Astrocyte of the cerebellum (primary cell): ENCODE data around the gene ENTPD7.
A peak's percentile ranks its signal among the peaks of the same experiment; 100 is the strongest.

Source experiments
- DNase-seq: peaks from one replicate; pipeline ENCODE4 v3.0.0-alpha.2; 2011; ENCODE audit warnings: low read depth
- H3K4me3 ChIP-seq: 2 replicates; pipeline ENCODE4 v1.5.1; 2011; ENCODE audit warnings: mild to moderate bottlenecking, low read depth, low read length, moderate library complexity
- in situ Hi-C: cut with HindIII; loops from 2 replicates; pipeline ENCODE4 v1.10.0; 2017; ENCODE audit warnings: low sequenced_read_pairs
- TF ChIP-seq, protein P1 (sequence below): IDR thresholded peaks from 2 replicates; pipeline ENCODE4 v1.5.1; 2012; ENCODE audit warnings: low read length, low read depth, moderate library complexity, mild to moderate bottlenecking; ENCODE audit errors: missing control alignments

Gene ENTPD7

DNA sequence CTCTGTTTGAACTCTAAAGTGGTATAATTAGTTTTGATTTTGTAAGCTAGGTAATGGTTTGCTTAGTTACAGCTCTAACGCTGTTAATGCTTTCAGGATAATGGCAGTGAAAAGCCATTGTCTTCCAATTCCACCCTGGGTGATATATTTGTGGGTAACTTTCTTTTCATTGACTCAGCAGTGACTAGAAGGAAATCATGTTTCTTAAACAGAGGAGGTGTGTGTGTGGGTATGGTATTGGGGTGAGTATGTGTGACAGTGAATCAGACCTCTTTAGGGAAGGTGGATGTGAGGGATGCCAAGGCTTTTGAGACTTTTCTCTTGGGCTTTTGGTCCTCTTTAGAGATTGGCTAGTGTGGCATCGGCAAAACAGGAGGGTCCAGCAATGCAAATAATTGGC, 13.6 kb downstream of the ENTPD7 start:
- H3K4me3 ChIP-seq: no peak overlapping the region
- in situ Hi-C loops: no loop called here
- DNase-seq: no peak
- TF ChIP-seq, protein P1, sequence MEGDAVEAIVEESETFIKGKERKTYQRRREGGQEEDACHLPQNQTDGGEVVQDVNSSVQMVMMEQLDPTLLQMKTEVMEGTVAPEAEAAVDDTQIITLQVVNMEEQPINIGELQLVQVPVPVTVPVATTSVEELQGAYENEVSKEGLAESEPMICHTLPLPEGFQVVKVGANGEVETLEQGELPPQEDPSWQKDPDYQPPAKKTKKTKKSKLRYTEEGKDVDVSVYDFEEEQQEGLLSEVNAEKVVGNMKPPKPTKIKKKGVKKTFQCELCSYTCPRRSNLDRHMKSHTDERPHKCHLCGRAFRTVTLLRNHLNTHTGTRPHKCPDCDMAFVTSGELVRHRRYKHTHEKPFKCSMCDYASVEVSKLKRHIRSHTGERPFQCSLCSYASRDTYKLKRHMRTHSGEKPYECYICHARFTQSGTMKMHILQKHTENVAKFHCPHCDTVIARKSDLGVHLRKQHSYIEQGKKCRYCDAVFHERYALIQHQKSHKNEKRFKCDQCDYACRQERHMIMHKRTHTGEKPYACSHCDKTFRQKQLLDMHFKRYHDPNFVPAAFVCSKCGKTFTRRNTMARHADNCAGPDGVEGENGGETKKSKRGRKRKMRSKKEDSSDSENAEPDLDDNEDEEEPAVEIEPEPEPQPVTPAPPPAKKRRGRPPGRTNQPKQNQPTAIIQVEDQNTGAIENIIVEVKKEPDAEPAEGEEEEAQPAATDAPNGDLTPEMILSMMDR: no peak

DNA sequence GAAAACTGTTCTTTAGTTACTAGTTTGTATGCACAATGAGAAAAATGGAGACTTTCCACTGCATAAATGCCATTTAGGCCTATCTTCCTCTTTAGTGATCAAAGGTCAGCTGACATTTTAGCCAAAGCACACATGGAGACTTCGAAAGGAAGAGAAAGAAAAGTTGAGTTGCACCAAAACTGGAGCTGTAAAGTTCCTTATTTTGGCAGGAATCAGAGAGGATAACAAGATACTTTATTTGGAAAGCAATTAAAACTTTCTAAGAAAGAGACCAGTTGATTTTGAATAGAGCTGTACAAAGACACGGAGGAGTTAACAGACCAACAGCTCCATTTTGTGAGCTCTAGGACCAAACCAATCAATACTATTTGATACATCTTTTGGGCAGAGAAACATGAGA, 14.2 kb downstream of the ENTPD7 start:
- in situ Hi-C loops: no loop called here
- TF ChIP-seq, protein P1: no peak
- no peak overlapping the region for H3K4me3 ChIP-seq
- no peak for DNase-seq

GRCh38 chr10:99674762-99675161, 15.5 kb downstream of the ENTPD7 start:
- DNase-seq: no peak
- TF ChIP-seq, protein P1: no peak
- H3K4me3 ChIP-seq: no peak overlapping the region
- in situ Hi-C loops: no loop called here

- H3K4me3 ChIP-seq: no peak overlapping the region
- in situ Hi-C loops: no loop called here
- DNase-seq: peak; percentile 34
- TF ChIP-seq, protein P1: no peak
Observed at GRCh38 chr10:99676426-99676825, 17.1 kb downstream of the ENTPD7 start.

- TF ChIP-seq, protein P1: no peak
- in situ Hi-C loops: no loop called here
- no peak for DNase-seq
- H3K4me3 ChIP-seq: no peak overlapping the region
Observed at GRCh38 chr10:99676895-99677294, 17.6 kb downstream of the ENTPD7 start.

- no peak overlapping the region for H3K4me3 ChIP-seq
- TF ChIP-seq, protein P1: no peak
- in situ Hi-C loops: no loop called here
- no peak for DNase-seq
Observed at GRCh38 chr10:99678921-99679320, 19.6 kb downstream of the ENTPD7 start.

GRCh38 chr10:99681553-99681952, 22.2 kb downstream of the ENTPD7 start:
- in situ Hi-C loops: no loop called here
- H3K4me3 ChIP-seq: no peak overlapping the region
- TF ChIP-seq, protein P1: no peak
- peak; percentile 58 for DNase-seq
